ENCODE results near the gene TRA2A.
"Not testable (repeated sequence)": the region's sequence is repeated elsewhere in the genome, so short reads cannot be mapped to it uniquely, and the experiment has no call there.

The TRA2A gene

DNA sequence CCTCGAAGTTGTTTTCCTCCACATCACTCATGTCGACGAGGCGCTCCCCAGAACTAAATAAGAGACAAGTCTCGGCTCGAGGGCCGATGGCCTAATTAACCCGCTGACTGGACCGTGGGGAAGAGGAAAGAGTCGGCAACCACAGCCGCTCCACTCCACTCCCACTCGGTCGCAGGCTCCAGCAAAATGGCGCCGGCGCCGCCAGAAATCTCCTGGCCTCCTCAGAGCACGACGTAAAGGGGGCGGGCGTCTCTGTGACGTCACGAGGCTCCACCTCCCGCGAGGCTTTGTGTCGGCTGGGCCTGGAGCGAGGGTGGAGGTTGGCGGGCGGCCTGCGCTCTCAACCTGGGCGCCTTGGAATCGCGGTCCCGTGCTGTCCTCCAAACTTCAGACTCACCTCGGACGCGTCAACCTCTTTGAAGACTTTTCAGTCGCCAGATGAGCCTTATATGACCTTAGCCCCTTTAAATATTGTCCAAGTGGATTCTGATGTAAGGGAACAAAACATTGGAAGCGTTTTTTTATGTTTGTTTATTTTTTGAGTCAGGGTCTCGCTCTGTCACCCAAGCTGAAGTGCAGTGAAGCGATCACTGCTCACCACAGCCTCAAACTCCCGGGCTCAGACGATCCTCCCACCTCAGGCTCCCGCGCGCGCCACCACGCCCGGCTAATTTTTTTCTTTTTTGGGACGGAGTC, at the start of gene TRA2A:
Gene TRA2A (minus strand): TSS at position 188 of the 696 bp plus-strand sequence. CDS start 157 bp downstream, at position 31.
- DNase-seq: peak; percentile 94

GRCh38 chr7:23570592-23571200, 38.9 kb upstream of the TRA2A start:
- peak; percentile 58 for DNase-seq

DNA sequence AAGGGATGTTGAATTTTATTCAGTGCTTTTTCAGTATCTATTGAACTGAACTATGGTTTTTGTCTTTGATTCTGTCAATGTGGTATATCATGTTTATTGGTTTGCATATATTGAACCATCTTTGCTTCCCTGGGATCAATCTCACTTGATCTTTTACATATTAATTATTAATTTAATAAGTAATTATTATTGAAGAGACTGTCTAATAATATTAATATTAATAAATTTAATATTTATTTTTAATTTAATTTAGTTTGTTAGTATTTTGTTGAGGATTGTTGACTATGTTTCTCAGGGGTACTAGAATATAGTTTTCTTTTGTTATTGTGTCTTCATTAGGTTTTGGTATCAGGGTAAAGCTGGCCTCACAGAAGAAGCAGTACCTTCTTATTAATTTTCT, 26.5 kb upstream of the TRA2A start:
- DNase-seq: no peak

- DNase-seq: no peak
Measured at GRCh38 chr7:23547662-23548061, 15.9 kb upstream of the TRA2A start.

- peak; percentile 87 for DNase-seq
Measured at GRCh38 chr7:23546897-23547572, 15.3 kb upstream of the TRA2A start.

DNA sequence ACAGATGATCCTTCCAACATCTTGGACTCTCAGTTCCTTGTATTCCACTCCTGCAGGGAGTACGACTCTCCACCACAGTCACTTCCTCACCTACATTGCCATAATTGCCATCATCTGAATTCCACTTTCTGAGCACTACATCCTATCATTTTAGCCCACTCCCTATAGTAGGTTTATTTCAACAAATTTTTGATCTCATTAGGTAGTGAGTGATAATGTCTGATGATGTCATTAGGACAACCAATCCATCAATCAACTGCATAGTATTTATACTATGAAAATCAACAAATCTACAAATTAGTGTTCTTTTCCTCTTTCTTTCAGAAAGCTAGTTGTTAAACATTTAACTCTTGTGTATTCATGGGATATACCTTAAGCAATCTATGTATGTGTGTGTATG, 13.7 kb upstream of the TRA2A start:
- DNase-seq: no peak

DNA sequence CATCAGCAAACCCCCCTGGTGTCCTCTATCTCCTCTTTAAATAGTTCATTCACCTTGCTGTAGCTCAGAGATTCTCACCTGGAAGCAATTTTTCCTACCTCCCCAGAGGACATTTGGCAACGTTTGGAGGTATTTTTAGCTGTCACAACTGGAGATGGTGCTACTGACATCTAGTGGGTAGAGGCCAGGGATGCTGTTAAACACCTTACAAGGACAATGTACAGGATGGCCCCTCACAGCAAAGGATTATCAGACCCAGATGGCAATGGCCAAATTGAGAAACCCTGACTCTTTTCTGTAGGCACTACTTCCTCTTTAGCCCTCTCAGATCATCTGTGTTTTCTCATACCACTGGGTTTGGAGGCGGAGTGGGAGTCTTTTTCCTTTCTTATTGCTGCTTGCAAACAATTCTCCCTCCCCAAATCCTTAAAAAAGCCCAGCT, 13.2 kb upstream of the TRA2A start:
- DNase-seq: no peak

- DNase-seq: no peak
Measured at GRCh38 chr7:23542752-23543151, 11.0 kb upstream of the TRA2A start.

DNA sequence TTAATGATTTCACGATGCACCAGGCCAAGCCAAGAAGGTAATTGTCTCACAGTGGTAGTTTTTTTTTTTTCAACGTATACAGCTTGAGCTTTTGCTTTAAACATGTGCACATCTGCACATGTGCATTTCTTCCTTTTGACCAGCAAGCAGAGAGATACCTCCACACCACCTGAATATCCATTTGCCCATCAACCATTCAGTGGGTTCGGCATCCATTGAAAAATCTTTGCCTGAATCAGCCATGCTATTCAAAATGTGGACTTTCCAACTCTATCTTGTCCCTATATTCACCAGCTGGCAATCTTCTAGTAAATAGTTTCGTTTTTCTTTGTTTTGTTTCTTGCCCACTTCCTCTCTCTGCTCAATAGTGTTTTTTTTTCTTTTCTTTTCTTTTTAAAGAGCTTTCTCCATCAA, 7.7 kb upstream of the TRA2A start:
- DNase-seq: peak; percentile 41

- no peak for DNase-seq
Measured at GRCh38 chr7:23538301-23538700, 6.5 kb upstream of the TRA2A start.

DNA sequence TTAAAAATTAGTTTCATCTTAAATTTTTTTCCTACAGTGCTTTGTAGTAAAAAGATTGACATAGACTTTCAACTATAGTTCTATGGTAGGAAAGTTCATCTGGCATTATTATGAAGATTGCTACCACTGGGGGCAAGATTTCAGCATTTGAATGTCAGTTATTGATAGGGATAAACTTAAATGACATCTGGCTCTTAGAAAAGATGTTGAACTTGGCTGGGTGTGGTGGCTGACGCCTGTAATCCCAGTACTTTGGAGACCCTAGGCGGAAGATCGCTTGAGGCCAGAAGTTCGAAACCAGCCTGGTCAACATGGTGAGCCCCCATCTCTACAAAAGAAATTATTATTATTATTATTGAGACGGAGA, 1.4 kb upstream of the TRA2A start:
- no peak for DNase-seq

DNA sequence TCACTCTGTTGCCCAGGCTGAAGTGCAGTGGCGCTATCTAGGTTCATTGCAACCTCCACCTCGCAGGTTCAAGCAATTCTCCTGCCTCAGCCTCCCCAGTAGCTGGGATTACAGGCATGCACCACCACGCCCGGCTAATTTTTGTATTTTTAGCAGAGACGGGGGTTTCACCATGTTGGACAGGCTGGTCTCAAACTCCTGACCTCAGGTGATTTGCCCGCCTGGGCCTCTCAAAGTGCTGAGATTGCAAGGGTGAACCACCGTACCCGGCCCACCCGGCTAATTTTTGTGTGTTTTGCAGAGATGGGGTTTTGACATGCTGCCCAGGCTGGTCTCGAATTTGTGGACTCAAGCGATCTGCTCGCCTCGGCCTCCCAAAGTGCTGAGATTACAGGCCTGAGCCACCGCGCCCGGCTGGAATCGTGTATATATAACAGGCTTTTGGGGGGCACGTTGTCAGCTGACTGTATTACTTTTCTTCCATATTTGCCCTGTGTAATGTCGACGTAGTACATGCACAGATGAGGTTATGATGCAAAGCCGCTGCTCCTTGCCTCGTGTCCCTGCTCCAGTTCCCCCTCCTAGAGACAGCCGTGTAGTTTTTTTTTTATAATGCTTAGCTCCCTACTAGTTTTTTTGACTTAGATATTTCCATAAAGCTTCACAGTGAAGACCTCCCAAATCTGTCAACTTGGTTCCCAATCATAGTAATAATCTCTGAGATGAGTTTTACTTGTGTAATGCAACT, 883 bp upstream of the TRA2A start:
- DNase-seq: no peak

DNA sequence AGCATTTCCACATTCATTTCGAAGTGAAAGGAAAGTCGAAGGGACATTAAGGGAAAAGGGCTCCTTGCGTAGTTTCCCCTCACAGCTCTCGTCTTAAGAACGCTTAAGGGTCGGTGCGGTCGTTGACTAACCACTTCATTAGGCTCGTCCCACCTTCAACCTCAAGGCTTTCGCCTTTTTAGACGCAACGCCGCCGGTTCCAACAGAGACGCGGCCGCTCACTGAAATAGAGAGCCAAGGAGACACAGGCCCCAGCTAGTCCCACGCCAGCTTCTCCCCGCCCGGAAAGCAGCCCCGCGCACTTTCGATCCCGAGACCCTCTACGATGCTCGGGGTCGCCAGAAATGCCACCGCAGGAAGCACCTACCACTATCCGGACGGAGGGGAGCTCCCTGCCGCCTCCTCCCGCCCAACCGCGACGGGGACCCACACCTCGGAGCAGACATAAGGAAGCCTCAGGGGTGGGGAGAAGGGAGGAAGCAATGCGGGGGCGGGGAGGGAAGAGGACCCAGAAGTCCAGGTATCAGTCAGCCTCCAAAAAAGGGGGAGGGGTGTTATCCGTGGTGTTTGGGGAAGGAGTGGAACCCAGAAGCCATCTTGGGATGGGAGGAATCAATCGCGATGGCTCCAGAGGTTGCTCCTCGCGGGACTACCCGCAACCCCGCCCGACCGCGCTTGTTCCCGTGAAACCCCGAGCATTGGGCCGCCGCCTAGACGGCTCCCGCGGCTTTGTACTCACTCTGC, 559 bp downstream of the TRA2A start:
- DNase-seq: peak; percentile 39

DNA sequence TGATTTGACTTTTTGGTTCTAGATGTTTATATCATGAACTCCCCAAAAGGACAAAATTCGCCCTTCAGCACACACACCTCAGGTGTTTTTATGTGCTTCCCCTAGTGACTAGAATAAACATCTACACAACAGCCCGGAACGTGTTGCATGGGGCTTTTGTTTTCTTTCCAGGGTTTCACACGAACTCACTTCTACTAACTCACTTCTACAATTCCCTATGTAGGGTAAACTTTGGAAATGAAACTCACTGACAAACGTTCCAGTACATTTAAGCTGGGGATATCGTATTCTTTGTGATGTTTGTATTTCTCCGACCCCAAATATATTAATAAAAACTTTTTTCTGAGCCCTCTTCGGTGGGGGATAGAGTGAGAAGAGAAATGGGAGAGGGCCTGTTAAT, 1.4 kb downstream of the TRA2A start:
- DNase-seq: peak; percentile 73

- DNase-seq: no peak
Measured at GRCh38 chr7:23529262-23529859, 2.4 kb downstream of the TRA2A start.

- not testable (repeated sequence) for DNase-seq
Measured at GRCh38 chr7:23525611-23526010, 6.2 kb downstream of the TRA2A start.

- DNase-seq: no peak
Measured at GRCh38 chr7:23524473-23524872, 7.3 kb downstream of the TRA2A start.

- no peak for DNase-seq
Measured at GRCh38 chr7:23523486-23524075, 8.2 kb downstream of the TRA2A start.

GRCh38 chr7:23520582-23520981, 11.2 kb downstream of the TRA2A start:
- DNase-seq: no peak

GRCh38 chr7:23514755-23515154, 17.0 kb downstream of the TRA2A start:
- DNase-seq: no peak

DNA sequence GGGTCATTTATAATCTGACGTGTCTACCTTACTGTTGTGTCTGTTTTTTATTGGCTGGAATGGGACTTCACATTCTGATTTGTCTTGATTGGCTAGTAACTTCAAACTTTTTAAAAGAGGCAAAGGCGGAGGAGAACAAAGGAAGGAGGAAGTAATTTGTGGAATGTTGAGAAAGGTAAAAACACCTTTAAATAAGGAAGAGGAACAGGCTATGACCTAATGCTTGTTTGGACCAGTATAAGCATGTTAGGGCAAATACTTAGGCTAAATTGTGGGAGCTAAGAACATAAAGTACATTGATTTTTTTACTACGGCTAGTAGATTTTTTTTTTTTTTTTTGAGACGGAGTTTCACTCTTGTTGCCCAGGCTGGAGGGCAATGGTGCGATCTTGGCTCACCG, 18.0 kb downstream of the TRA2A start:
- DNase-seq: not testable (repeated sequence)

- no peak for DNase-seq
Measured at GRCh38 chr7:23494009-23494408, 37.8 kb downstream of the TRA2A start.
